ENCODE measurements around the gene KANSL1.
A peak's percentile ranks its signal among the peaks of the same experiment; 100 is the strongest.

The KANSL1 gene

DNA sequence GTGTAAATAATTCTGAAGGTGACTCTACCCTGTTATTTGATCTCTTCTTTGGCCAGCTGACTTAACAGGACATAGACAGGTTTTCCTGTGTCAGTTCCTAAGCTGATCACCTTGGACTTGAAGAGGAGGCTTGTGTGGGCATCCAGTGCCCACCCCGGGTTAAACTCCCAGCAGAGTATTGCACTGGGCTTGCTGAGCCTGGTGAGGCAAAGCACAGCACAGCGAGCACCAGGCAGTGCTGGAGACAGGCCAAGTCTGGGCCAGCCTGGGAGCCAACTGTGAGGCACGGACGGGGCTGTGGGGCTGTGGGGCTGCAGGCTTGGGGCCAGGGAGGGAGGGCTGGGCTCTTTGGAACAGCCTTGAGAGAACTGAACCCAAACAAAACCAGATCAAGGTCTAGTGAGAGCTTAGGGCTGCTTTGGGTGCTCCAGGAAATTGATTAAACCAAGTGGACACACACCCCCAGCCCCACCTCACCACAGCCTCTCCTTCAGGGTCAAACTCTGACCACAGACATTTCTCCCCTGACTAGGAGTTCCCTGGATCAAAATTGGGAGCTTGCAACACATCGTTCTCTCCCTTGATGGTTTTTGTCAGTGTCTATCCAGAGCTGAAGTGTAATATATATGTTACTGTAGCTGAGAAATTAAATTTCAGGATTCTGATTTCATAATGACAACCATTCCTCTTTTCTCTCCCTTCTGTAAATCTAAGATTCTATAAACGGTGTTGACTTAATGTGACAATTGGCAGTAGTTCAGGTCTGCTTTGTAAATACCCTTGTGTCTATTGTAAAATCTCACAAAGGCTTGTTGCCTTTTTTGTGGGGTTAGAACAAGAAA lies 189.1 kb downstream of the KANSL1 start:
- Histone ChIP-seq H3K36me3 (ENCODE audit: control insufficient read depth in 4 of 4, insufficient read depth in 4 of 4, low read length in 3 of 4) (no peaks in the 10 kb centered on the region), H3K4me1 (ENCODE audit: control extremely low read depth in 1 of 4, control insufficient read depth in 4 of 4, insufficient read depth in 4 of 4, low read length in 3 of 4) (no peaks in the 10 kb centered on the region), H3K9me3 (ENCODE audit: control extremely low read depth in 1 of 5, control insufficient read depth in 4 of 5, insufficient read depth in 2 of 5, low read depth in 1 of 5, low read length in 4 of 5) (no peaks in the 10 kb centered on the region), H3K27me3 (replicated peaks in 2 of 5; ENCODE audit: control insufficient read depth in 4 of 5, insufficient read depth in 5 of 5, low read length in 4 of 5) (no peaks in the 10 kb centered on the region), H3K4me3 (ENCODE audit: control insufficient read depth in 1 of 7, extremely low read depth in 1 of 7, insufficient read depth in 4 of 7, low read depth in 2 of 7, low read length in 6 of 7) (no peak overlapping the region), H3K27ac (ENCODE audit: insufficient read depth in 1 of 2, low read depth in 1 of 2, low read length in 2 of 2, poor library complexity in 1 of 2, severe bottlenecking in 2 of 2) (no peak overlapping the region)
- ChIA-PET CTCF (interaction anchor here (0.8 to 5.1 kb wide), 5 partner anchors 8 to 15 kb away, joined by 3 to 20 read pairs (median 3); no protein-coding TSS in a partner anchor), POLR2A (interaction anchor here (1.2 kb wide), 1 partner anchor 12 kb away, joined by 3 read pairs; no protein-coding TSS in a partner anchor)
- 83% methylated on average over 2 of the region's 6 CpGs for WGBS (ENCODE audit: insufficient coverage)
- no peak for DNase-seq

DNA sequence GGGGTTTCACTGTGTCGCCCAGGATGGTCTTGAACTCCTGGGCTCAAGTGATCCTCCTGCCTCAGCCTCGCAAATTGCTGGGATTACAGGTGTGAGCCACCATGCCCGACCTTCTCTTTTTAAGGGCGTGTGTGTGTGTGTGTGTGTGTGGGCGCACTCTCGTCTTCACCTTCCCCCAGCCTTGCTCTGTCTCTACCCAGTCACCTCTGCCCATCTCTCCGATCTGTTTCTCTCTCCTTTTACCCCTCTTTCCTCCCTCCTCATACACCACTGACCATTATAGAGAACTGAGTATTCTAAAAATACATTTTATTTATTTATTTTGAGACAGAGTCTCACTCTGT lies 190.3 kb downstream of the KANSL1 start:
- Histone ChIP-seq H3K27ac (ENCODE audit: insufficient read depth in 1 of 2, low read depth in 1 of 2, low read length in 2 of 2, poor library complexity in 1 of 2, severe bottlenecking in 2 of 2) (no peak overlapping the region), H3K4me3 (ENCODE audit: control insufficient read depth in 1 of 7, extremely low read depth in 1 of 7, insufficient read depth in 4 of 7, low read depth in 2 of 7, low read length in 6 of 7) (no peak overlapping the region), H3K27me3 (replicated peaks in 2 of 5; ENCODE audit: control insufficient read depth in 4 of 5, insufficient read depth in 5 of 5, low read length in 4 of 5) (no peaks in the 10 kb centered on the region), H3K4me1 (ENCODE audit: control extremely low read depth in 1 of 4, control insufficient read depth in 4 of 4, insufficient read depth in 4 of 4, low read length in 3 of 4) (no peaks in the 10 kb centered on the region), H3K36me3 (ENCODE audit: control insufficient read depth in 4 of 4, insufficient read depth in 4 of 4, low read length in 3 of 4) (no peaks in the 10 kb centered on the region), H3K9me3 (ENCODE audit: control extremely low read depth in 1 of 5, control insufficient read depth in 4 of 5, insufficient read depth in 2 of 5, low read depth in 1 of 5, low read length in 4 of 5) (no peaks in the 10 kb centered on the region)
- no peak for DNase-seq
- POLR2A ChIA-PET = interaction anchor here (1.2 kb wide), 1 partner anchor 13 kb away, joined by 3 read pairs; no protein-coding TSS in a partner anchor
- WGBS (ENCODE audit: insufficient coverage) = no CpG with 5 or more reads among the region's 7 CpGs
- CTCF ChIA-PET = interaction anchor here (0.8 to 5.1 kb wide), 8 partner anchors 7 to 210 kb away, joined by 3 to 20 read pairs (median 4); no protein-coding TSS in a partner anchor

DNA sequence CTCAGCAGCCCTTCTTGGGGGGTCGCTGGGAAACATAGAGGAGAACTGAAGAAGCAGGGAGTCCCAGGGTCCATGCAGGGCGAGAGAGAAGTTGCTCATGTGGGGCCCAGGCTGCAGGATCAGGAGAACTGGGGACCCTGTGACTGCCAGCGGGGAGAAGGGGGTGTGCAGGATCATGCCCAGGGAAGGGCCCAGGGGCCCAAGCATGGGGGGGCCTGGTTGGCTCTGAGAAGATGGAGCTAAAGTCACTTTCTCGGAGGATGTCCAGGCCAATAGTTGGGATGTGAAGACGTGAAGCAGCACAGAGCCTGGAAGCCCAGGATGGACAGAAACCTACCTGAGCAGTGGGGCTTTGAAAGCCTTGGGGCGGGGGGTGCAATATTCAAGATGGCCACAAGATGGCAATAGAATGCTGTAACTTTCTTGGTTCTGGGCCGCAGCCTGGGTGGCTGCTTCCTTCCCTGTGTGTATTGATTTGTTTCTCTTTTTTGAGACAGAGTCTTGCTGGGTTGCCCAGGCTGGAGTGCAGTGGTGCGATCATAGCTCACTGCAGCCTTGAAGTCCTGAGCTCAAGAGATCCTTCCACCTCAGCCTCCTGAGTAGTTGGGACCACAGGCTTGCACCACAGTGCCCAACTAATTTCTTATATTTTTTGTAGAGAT lies 190.8 kb downstream of the KANSL1 start:
- WGBS (ENCODE audit: insufficient coverage) = 31% methylated on average over 7 of the region's 8 CpGs
- H3K9me3 ChIP-seq (ENCODE audit: control extremely low read depth in 1 of 5, control insufficient read depth in 4 of 5, insufficient read depth in 2 of 5, low read depth in 1 of 5, low read length in 4 of 5) = no peaks in the 10 kb centered on the region
- H3K36me3 ChIP-seq (ENCODE audit: control insufficient read depth in 4 of 4, insufficient read depth in 4 of 4, low read length in 3 of 4) = no peaks in the 10 kb centered on the region
- ChIA-PET POLR2A (no interaction called here), CTCF (interaction anchor here (1.0 to 5.1 kb wide), 10 partner anchors 10 to 210 kb away, joined by 3 to 20 read pairs (median 4); no protein-coding TSS in a partner anchor)
- peak; percentile 54 to 78 (median 69) for DNase-seq
- no peaks in the 10 kb centered on the region for H3K27me3 ChIP-seq (replicated peaks in 2 of 5; ENCODE audit: control insufficient read depth in 4 of 5, insufficient read depth in 5 of 5, low read length in 4 of 5)
- no peaks in the 10 kb centered on the region for H3K4me1 ChIP-seq (ENCODE audit: control extremely low read depth in 1 of 4, control insufficient read depth in 4 of 4, insufficient read depth in 4 of 4, low read length in 3 of 4)
- H3K27ac ChIP-seq (ENCODE audit: insufficient read depth in 1 of 2, low read depth in 1 of 2, low read length in 2 of 2, poor library complexity in 1 of 2, severe bottlenecking in 2 of 2) = no peak overlapping the region
- H3K4me3 ChIP-seq (ENCODE audit: control insufficient read depth in 1 of 7, extremely low read depth in 1 of 7, insufficient read depth in 4 of 7, low read depth in 2 of 7, low read length in 6 of 7) = no peak overlapping the region

DNA sequence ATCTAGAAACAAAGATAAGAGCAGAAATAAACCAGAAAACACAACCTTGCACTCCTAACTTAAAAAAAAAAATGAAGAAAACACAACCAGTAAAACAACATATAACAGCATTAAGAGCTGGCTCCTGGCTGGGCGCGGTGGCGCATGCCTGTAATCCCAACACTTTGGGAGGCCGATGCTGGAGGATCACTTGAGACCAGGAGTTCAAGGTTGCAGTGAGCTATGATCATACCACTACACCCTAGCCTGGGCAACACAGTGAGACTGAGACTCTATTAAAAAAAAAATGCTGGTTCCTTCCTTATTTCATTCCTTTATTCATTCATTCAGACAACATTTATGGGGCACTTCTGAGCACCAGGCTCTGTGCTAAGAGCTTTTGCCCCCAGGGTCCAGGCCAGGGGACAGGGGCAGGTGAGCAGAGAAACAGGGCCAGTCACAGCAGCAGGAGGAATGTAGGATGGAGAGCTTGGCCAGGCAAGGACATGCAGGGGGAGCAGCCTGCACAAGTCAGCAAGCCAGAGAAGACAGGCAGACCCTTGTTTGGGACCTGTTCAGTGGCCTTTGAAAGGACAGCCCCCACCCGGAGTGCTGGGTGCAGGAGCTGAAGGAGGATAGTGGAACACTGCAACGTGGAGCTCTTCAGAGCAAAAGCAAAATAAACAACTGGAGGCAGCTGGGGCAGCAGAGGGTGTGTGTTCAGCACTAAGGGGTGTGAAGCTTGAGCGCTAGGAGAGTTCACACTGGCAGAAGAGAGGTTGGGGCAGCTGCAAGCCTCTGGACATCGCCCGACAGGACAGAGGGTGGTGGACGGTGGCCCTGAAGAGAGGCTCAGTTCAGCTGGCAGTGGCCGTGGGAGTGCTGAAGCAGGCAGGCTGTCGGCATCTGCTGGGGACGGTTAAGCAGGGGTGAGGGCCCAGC lies 191.6 kb downstream of the KANSL1 start:
- no peaks in the 10 kb centered on the region for H3K4me1 ChIP-seq (ENCODE audit: control extremely low read depth in 1 of 4, control insufficient read depth in 4 of 4, insufficient read depth in 4 of 4, low read length in 3 of 4)
- 82% methylated on average over 13 of the region's 13 CpGs for WGBS (ENCODE audit: insufficient coverage)
- ChIA-PET POLR2A (interaction anchor here (0.6 kb wide), 1 partner anchor 170 kb away, joined by 3 read pairs; no protein-coding TSS in a partner anchor), CTCF (interaction anchor here (1.0 to 5.1 kb wide), 8 partner anchors 11 to 211 kb away, joined by 4 to 20 read pairs (median 5); no protein-coding TSS in a partner anchor)
- no peak overlapping the region for H3K27ac ChIP-seq (ENCODE audit: insufficient read depth in 1 of 2, low read depth in 1 of 2, low read length in 2 of 2, poor library complexity in 1 of 2, severe bottlenecking in 2 of 2)
- no peak for DNase-seq
- no peaks in the 10 kb centered on the region for H3K9me3 ChIP-seq (ENCODE audit: control extremely low read depth in 1 of 5, control insufficient read depth in 4 of 5, insufficient read depth in 2 of 5, low read depth in 1 of 5, low read length in 4 of 5)
- no peak overlapping the region for H3K4me3 ChIP-seq (ENCODE audit: control insufficient read depth in 1 of 7, extremely low read depth in 1 of 7, insufficient read depth in 4 of 7, low read depth in 2 of 7, low read length in 6 of 7)
- H3K36me3 ChIP-seq (ENCODE audit: control insufficient read depth in 4 of 4, insufficient read depth in 4 of 4, low read length in 3 of 4) = no peaks in the 10 kb centered on the region
- no peaks in the 10 kb centered on the region for H3K27me3 ChIP-seq (replicated peaks in 2 of 5; ENCODE audit: control insufficient read depth in 4 of 5, insufficient read depth in 5 of 5, low read length in 4 of 5)

DNA sequence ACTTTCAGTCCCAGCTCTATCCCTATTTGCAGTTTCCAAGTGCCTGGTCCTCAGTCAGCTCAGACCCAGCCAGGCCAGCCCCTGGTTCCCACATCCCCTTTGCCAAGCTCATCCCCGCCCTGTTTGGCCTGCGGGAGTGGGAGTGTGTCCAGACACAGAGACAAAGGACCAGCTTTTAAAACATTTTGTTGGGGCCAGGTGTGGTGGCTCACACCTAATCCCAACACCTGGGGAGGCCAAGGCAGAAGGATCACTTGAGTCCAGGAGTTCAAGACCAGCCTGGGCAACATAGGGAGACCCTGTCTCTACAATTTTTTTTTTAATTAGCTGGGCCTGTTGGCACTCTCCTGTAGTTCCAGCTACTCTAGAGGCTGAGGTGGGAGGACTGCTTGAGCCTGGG lies 192.5 kb downstream of the KANSL1 start:
- H3K27me3 ChIP-seq (replicated peaks in 2 of 5; ENCODE audit: control insufficient read depth in 4 of 5, insufficient read depth in 5 of 5, low read length in 4 of 5) = no peaks in the 10 kb centered on the region
- no peak for DNase-seq
- ChIA-PET CTCF (interaction anchor here (1.2 to 5.1 kb wide), 6 partner anchors 10 to 212 kb away, joined by 3 to 20 read pairs (median 6); no protein-coding TSS in a partner anchor), POLR2A (no interaction called here)
- no peak overlapping the region for H3K4me3 ChIP-seq (ENCODE audit: control insufficient read depth in 1 of 7, extremely low read depth in 1 of 7, insufficient read depth in 4 of 7, low read depth in 2 of 7, low read length in 6 of 7)
- H3K4me1 ChIP-seq (ENCODE audit: control extremely low read depth in 1 of 4, control insufficient read depth in 4 of 4, insufficient read depth in 4 of 4, low read length in 3 of 4) = no peaks in the 10 kb centered on the region
- H3K36me3 ChIP-seq (ENCODE audit: control insufficient read depth in 4 of 4, insufficient read depth in 4 of 4, low read length in 3 of 4) = no peaks in the 10 kb centered on the region
- 94% methylated on average over 2 of the region's 2 CpGs for WGBS (ENCODE audit: insufficient coverage)
- no peaks in the 10 kb centered on the region for H3K9me3 ChIP-seq (ENCODE audit: control extremely low read depth in 1 of 5, control insufficient read depth in 4 of 5, insufficient read depth in 2 of 5, low read depth in 1 of 5, low read length in 4 of 5)
- no peak overlapping the region for H3K27ac ChIP-seq (ENCODE audit: insufficient read depth in 1 of 2, low read depth in 1 of 2, low read length in 2 of 2, poor library complexity in 1 of 2, severe bottlenecking in 2 of 2)

GRCh38 chr17:46000292-46000691 lies 192.9 kb downstream of the KANSL1 start:
- H3K27ac ChIP-seq (ENCODE audit: insufficient read depth in 1 of 2, low read depth in 1 of 2, low read length in 2 of 2, poor library complexity in 1 of 2, severe bottlenecking in 2 of 2) = no peak overlapping the region
- POLR2A ChIA-PET = no interaction called here
- WGBS (ENCODE audit: insufficient coverage) = 83% methylated on average over 5 of the region's 7 CpGs
- H3K36me3 ChIP-seq (ENCODE audit: control insufficient read depth in 4 of 4, insufficient read depth in 4 of 4, low read length in 3 of 4) = no peaks in the 10 kb centered on the region
- CTCF ChIA-PET = interaction anchor here (1.3 to 5.1 kb wide), 3 partner anchors 12 to 212 kb away, joined by 3 to 20 read pairs (median 7); no protein-coding TSS in a partner anchor
- no peaks in the 10 kb centered on the region for H3K27me3 ChIP-seq (replicated peaks in 2 of 5; ENCODE audit: control insufficient read depth in 4 of 5, insufficient read depth in 5 of 5, low read length in 4 of 5)
- no peaks in the 10 kb centered on the region for H3K9me3 ChIP-seq (ENCODE audit: control extremely low read depth in 1 of 5, control insufficient read depth in 4 of 5, insufficient read depth in 2 of 5, low read depth in 1 of 5, low read length in 4 of 5)
- no peaks in the 10 kb centered on the region for H3K4me1 ChIP-seq (ENCODE audit: control extremely low read depth in 1 of 4, control insufficient read depth in 4 of 4, insufficient read depth in 4 of 4, low read length in 3 of 4)
- no peak overlapping the region for H3K4me3 ChIP-seq (ENCODE audit: control insufficient read depth in 1 of 7, extremely low read depth in 1 of 7, insufficient read depth in 4 of 7, low read depth in 2 of 7, low read length in 6 of 7)
- no peak for DNase-seq
